Esophagus (tissue), 2 donors: ENCODE measurements around the gene ERO1A. TPM values are rescaled to one million over a fixed set of nuclear protein-coding genes. Genes with fewer than 3 reads are reported as not detected.

ENCODE experiments used
- H3K27ac ChIP-seq, 2 donors: one replicate each; pipeline ENCODE4 v1.5.1; 2013; ENCODE audit warnings: low read depth in 2 of 2, mild to moderate bottlenecking in 2 of 2, inconsistent platforms in 1 of 2, low read length in 1 of 2, moderate library complexity in 1 of 2
- H3K27me3 ChIP-seq, 2 donors: one replicate each; pipeline ENCODE4 v1.6.1; 2013; ENCODE audit warnings: low read length in 2 of 2, control low read depth in 1 of 2, mild to moderate bottlenecking in 1 of 2; ENCODE audit not compliant: insufficient read depth in 2 of 2, control insufficient read depth in 1 of 2
- H3K36me3 ChIP-seq, 2 donors: one replicate each; pipeline ENCODE4 v1.6.1; 2013; ENCODE audit warnings: low read length in 1 of 2; ENCODE audit not compliant: control insufficient read depth in 2 of 2, insufficient read depth in 2 of 2
- H3K4me1 ChIP-seq, 2 donors: one replicate each; pipeline ENCODE4 v1.6.1; 2013; ENCODE audit warnings: low read length in 1 of 2; ENCODE audit not compliant: control insufficient read depth in 2 of 2, insufficient read depth in 2 of 2
- H3K4me3 ChIP-seq, 2 donors: one replicate each; pipeline ENCODE4 v1.5.1; 2013; ENCODE audit warnings: low read length in 2 of 2, mild to moderate bottlenecking in 2 of 2, low read depth in 1 of 2, moderate library complexity in 1 of 2
- H3K9me3 ChIP-seq, 2 donors: one replicate each; pipeline ENCODE4 v1.6.1; 2013; ENCODE audit warnings: mild to moderate bottlenecking in 2 of 2, low read depth in 1 of 2, low read length in 1 of 2, moderate library complexity in 1 of 2; ENCODE audit not compliant: control insufficient read depth in 2 of 2, insufficient read depth in 1 of 2
- WGBS, 2 donors: extraction: QIAGEN DNeasy Blood & Tissue Kit; methylation state at CpG; one replicate each; pipeline ENCODE4 v1.1.7; 2013; 5-methylcytosine and 5-hydroxymethylcytosine counted together
- polyA plus RNA-seq, 2 donors: library from polyadenylated mRNA; stranded (reverse); fragments of 200-250 nt; gene quantifications; one replicate each; pipeline ENCODE4 v1.2.3, GENCODE V29; 2013
- donor health status: healthy with polysubstance abuse.
- donor health status: Bipolar disorder and iron deficiency.

Gene ERO1A
- polyA plus RNA-seq, 2 donors, result 157 to 592 TPM

GRCh38 chr14:52596320-52596719, 99.0 kb downstream of the ERO1A start:
- Histone ChIP-seq H3K4me3 (no peak overlapping the region), H3K36me3 (no peaks in the 10 kb centered on the region), H3K9me3 (peaks cover 0 to 2% of the 10 kb centered on the region in 2 donors), H3K4me1 (no peaks in the 10 kb centered on the region), H3K27ac (no peak overlapping the region), H3K27me3 (no peaks in the 10 kb centered on the region)
- 85 to 87% methylated on average over 10 of the region's 10 CpGs for WGBS, 2 donors

- WGBS, 2 donors, result 95 to 98% methylated on average over 1 of the region's 1 CpG
- Histone ChIP-seq H3K27ac (no peak overlapping the region), H3K27me3 (no peaks in the 10 kb centered on the region), H3K4me1 (no peaks in the 10 kb centered on the region), H3K4me3 (no peak overlapping the region), H3K36me3 (no peaks in the 10 kb centered on the region), H3K9me3 (no peaks in the 10 kb centered on the region)
These were observed 105.0 kb downstream of the ERO1A start for GRCh38 chr14:52590318-52590717.

Other genes with a start within 250 kb of the ERO1A start
- gene TXNDC16, start 143.1 kb downstream of the ERO1A start, polyA plus RNA-seq, result 1 to 10 TPM; 1.3 to 1.9 TPM
- gene GPR137C, start 142.7 kb downstream of the ERO1A start, polyA plus RNA-seq, result under 1 TPM; 0.11 to 0.26 TPM
- gene PSMC6, start 11.6 kb upstream of the ERO1A start, polyA plus RNA-seq, result 100 to 1,000 TPM in 1 of 2 donors, 10 to 100 TPM in 1; 77.5 to 110 TPM
- gene STYX, start 34.6 kb upstream of the ERO1A start, polyA plus RNA-seq, result 1 to 10 TPM; 3.2 to 6.0 TPM
- 1 to 10 TPM; 4.8 to 8.3 TPM for gene GNPNAT1, start 96.0 kb upstream of the ERO1A start, polyA plus RNA-seq